ENCODE measurements around the gene TASOR2.

The TASOR2 gene

GRCh38 chr10:5709865-5710264, 25.2 kb downstream of the TASOR2 start:
- POLR2A ChIA-PET, result no interaction called here
- DNase-seq (ENCODE audit: extremely low spot score), result no peak
- TF ChIP-seq, protein P1, sequence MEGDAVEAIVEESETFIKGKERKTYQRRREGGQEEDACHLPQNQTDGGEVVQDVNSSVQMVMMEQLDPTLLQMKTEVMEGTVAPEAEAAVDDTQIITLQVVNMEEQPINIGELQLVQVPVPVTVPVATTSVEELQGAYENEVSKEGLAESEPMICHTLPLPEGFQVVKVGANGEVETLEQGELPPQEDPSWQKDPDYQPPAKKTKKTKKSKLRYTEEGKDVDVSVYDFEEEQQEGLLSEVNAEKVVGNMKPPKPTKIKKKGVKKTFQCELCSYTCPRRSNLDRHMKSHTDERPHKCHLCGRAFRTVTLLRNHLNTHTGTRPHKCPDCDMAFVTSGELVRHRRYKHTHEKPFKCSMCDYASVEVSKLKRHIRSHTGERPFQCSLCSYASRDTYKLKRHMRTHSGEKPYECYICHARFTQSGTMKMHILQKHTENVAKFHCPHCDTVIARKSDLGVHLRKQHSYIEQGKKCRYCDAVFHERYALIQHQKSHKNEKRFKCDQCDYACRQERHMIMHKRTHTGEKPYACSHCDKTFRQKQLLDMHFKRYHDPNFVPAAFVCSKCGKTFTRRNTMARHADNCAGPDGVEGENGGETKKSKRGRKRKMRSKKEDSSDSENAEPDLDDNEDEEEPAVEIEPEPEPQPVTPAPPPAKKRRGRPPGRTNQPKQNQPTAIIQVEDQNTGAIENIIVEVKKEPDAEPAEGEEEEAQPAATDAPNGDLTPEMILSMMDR (IDR thresholded peaks at IDR 0.05; ENCODE audit: control extremely low read depth, extremely low read depth, low read depth, missing control alignments), result no peak
- CTCF ChIA-PET, result interaction anchor here (1.2 to 4.8 kb wide), 3 partner anchors 9 to 14 kb away, joined by 4 to 17 read pairs (median 7); no protein-coding TSS in a partner anchor

GRCh38 chr10:5710859-5711258, 26.2 kb downstream of the TASOR2 start:
- POLR2A ChIA-PET, result no interaction called here
- CTCF ChIA-PET, result interaction anchor here (0.9 to 1.8 kb wide), 4 partner anchors 10 to 25 kb away, joined by 3 to 6 read pairs (median 4); no protein-coding TSS in a partner anchor
- TF ChIP-seq, protein P1 (IDR thresholded peaks at IDR 0.05; ENCODE audit: control extremely low read depth, extremely low read depth, low read depth, missing control alignments), result no peak
- no peak for DNase-seq (ENCODE audit: extremely low spot score)

GRCh38 chr10:5711642-5712041, 27.0 kb downstream of the TASOR2 start:
- ChIA-PET CTCF (interaction anchor here (0.9 to 1.9 kb wide), 6 partner anchors 11 to 107 kb away, joined by 3 to 6 read pairs (median 4); no protein-coding TSS in a partner anchor), POLR2A (no interaction called here)
- TF ChIP-seq, protein P1 (IDR thresholded peaks at IDR 0.05; ENCODE audit: control extremely low read depth, extremely low read depth, low read depth, missing control alignments), result no peak
- no peak for DNase-seq (ENCODE audit: extremely low spot score)

- DNase-seq (ENCODE audit: extremely low spot score), result no peak
- TF ChIP-seq, protein P1 (IDR thresholded peaks at IDR 0.05; ENCODE audit: control extremely low read depth, extremely low read depth, low read depth, missing control alignments), result no peak
- CTCF ChIA-PET, result interaction anchor here (1.6 kb wide), 2 partner anchors 15 to 24 kb away, joined by 3 to 4 read pairs; no protein-coding TSS in a partner anchor
- POLR2A ChIA-PET, result no interaction called here
Observed at GRCh38 chr10:5719546-5719945, 34.9 kb downstream of the TASOR2 start.

DNA sequence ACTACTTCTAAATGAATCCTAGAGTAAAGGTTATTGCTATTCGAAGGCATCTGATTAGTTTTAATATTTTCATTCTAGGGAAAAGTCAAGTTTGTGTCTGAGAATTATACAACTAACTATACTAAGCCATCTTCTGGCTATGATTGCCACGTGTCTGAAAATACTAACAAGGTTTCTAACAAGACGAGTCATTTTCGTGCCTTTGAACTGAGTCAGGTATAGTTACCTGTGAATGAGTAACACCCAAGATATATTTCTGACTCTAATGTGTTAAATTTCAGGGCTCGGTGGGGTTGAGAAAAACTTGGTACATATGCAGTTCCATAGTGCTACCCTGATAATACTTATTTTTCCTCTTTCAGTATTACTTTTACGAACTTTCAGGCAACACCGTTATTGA, 35.5 kb downstream of the TASOR2 start:
- ChIA-PET POLR2A (no interaction called here), CTCF (no interaction called here)
- no peak for DNase-seq (ENCODE audit: extremely low spot score)

GRCh38 chr10:5723692-5724091, 39.1 kb downstream of the TASOR2 start:
- TF ChIP-seq, protein P1 (IDR thresholded peaks at IDR 0.05; ENCODE audit: control extremely low read depth, extremely low read depth, low read depth, missing control alignments), result no peak
- ChIA-PET POLR2A (no interaction called here), CTCF (no interaction called here)
- no peak for DNase-seq (ENCODE audit: extremely low spot score)

More for the DNA sequence above, 35.5 kb downstream of the TASOR2 start:
- TF ChIP-seq, protein P1 (IDR thresholded peaks at IDR 0.05; ENCODE audit: control extremely low read depth, extremely low read depth, low read depth, missing control alignments), result no peak

Measured in GM10248 (cell line).